Neural progenitor cell (in vitro differentiated cells): ENCODE results near the gene PPP2R2C.

Experiments used
- EZH2 ChIP-seq: fragments of 200-600 bp; sonication (generic); IDR thresholded peaks from 2 replicates; pipeline ENCODE4 v1.6.1; 2017; ENCODE audit warnings: antibody characterized with exemption, mild to moderate bottlenecking, moderate library complexity
- EZH2phosphoT487 ChIP-seq: fragments of 200-600 bp; sonication (generic); IDR thresholded peaks from 2 replicates; pipeline ENCODE4 v1.6.1; 2017; ENCODE audit warnings: antibody characterized with exemption
- TF ChIP-seq, protein P1 (sequence below): fragments of 200-600 bp; sonication (generic); IDR thresholded peaks from 2 replicates; pipeline ENCODE4 v1.5.1; 2017; ENCODE audit warnings: antibody characterized with exemption, mild to moderate bottlenecking

DNA sequence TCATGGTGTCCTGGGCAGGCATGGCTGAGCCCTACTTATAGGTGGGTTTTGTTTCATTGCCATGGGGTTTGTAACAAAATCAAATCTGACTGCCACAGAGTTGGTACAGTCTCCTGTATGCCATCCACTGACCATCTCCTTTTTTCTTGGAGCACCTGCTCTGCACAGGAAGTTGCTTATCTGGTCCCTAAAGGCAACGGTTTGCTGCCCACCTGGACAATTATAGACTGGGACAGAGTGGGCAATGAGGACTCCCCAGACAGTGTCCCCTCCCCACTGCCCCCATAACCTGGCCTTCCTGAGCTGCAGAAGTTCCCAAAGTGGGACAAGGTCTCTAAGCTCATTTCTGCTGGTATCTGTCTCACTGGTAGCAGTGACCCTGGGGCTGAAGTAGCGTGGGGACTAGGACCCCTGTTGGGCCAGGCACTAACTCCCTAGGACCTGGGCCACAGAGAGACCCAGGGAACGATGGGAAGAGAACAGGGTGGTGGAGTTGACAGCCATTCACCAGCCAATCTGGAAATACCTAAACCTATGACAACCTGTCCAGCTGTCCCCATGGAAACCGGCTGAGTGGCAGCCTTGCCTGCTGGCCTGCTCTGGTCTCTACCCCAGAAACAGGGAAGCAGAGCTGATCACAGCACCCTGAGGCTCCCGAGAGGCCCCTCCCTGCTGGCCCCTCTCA, 138.1 kb downstream of the PPP2R2C start:
- TF ChIP-seq EZH2 = no peak
- TF ChIP-seq, protein P1, sequence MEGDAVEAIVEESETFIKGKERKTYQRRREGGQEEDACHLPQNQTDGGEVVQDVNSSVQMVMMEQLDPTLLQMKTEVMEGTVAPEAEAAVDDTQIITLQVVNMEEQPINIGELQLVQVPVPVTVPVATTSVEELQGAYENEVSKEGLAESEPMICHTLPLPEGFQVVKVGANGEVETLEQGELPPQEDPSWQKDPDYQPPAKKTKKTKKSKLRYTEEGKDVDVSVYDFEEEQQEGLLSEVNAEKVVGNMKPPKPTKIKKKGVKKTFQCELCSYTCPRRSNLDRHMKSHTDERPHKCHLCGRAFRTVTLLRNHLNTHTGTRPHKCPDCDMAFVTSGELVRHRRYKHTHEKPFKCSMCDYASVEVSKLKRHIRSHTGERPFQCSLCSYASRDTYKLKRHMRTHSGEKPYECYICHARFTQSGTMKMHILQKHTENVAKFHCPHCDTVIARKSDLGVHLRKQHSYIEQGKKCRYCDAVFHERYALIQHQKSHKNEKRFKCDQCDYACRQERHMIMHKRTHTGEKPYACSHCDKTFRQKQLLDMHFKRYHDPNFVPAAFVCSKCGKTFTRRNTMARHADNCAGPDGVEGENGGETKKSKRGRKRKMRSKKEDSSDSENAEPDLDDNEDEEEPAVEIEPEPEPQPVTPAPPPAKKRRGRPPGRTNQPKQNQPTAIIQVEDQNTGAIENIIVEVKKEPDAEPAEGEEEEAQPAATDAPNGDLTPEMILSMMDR = no peak
- TF ChIP-seq EZH2phosphoT487 = no peak
